ENCODE measurements around the gene EFNA3. TPM values are rescaled to one million over a fixed set of nuclear protein-coding genes. Genes with fewer than 3 reads are reported as not detected.

Gene EFNA3
- total RNA-seq, 1 donor from 2014 or later, result 2.9 TPM

DNA sequence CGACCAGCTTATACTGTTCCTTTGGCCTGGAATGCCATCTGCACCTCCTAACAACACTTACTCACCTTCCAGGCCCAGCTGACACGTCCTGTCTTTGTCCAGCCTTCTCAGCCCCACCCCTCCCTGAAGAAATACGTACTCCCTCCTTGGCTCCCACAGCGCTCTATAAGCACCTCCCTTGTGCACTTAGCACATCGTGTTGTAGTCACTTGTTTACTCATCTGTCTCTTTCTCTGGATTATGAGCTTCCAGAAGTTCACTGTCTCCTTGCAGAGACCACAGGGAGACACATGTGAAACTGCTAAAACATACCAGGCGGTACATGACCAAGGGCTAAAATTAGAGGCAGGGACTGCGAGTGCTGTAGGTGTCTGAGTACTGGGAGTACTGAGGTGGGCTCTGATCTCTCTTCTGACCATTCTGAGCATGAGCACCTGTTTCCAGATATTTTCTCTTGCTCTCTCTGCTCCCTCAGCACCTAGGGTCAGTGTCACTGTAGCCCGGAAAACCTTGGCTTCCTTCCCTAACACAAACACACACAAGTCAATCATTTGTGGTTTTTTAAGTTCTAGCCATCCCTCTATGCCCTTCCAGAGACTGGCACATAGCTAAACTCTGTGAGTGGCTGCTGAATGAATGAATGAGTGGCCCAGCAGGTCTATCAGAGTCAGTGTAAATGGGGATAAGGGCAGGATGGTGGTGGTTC is 39.9 kb upstream of the EFNA3 start:
- Mint-ChIP-seq H3K4me3 (ENCODE audit: unreplicated experiment) (no peak overlapping the region), H3K9me3 (ENCODE audit: unreplicated experiment) (peaks cover 2% of the 10 kb centered on the region), H3K4me1 (ENCODE audit: low read depth, unreplicated experiment) (peaks cover 13% of the 10 kb centered on the region), H3K27me3 (ENCODE audit: low read depth, unreplicated experiment) (peaks cover 23% of the 10 kb centered on the region), H3K27ac (ENCODE audit: unreplicated experiment) (peak overlapping the region; percentile 28), H3K36me3 (ENCODE audit: low read depth, unreplicated experiment) (peaks cover 8% of the 10 kb centered on the region)
- Histone ChIP-seq H3K79me2 (ENCODE audit: insufficient read depth, low read length) (no peaks in the 10 kb centered on the region), H3K4me1 (ENCODE audit: insufficient read depth, low read length) (peaks cover 4% of the 10 kb centered on the region), H3K27ac (ENCODE audit: low read depth, low read length) (no peak overlapping the region), H3K9me3 (ENCODE audit: insufficient read depth, low read depth, low read length) (no peaks in the 10 kb centered on the region), H4K20me1 (ENCODE audit: insufficient read depth, low read length) (no peaks in the 10 kb centered on the region), H3K27me3 (ENCODE audit: insufficient read depth, low read length) (peaks cover 10% of the 10 kb centered on the region), H3K9ac (ENCODE audit: low read length) (no peak overlapping the region), H2AFZ (ENCODE audit: low read depth, low read length) (no peak overlapping the region), H3K4me2 (ENCODE audit: low read length) (no peak overlapping the region), H3K36me3 (ENCODE audit: insufficient read depth, low read length) (no peaks in the 10 kb centered on the region), H3K4me3 (ENCODE audit: insufficient read depth, low read depth, low read length) (no peak overlapping the region)
- FAIRE-seq (no peak), DNase-seq (ENCODE audit: low read depth) (peak; percentile 10)
- no peak for TF ChIP-seq EZH2 (IDR thresholded peaks at IDR 0.05; ENCODE audit: insufficient read depth, low read length)
- TF ChIP-seq, protein P1, sequence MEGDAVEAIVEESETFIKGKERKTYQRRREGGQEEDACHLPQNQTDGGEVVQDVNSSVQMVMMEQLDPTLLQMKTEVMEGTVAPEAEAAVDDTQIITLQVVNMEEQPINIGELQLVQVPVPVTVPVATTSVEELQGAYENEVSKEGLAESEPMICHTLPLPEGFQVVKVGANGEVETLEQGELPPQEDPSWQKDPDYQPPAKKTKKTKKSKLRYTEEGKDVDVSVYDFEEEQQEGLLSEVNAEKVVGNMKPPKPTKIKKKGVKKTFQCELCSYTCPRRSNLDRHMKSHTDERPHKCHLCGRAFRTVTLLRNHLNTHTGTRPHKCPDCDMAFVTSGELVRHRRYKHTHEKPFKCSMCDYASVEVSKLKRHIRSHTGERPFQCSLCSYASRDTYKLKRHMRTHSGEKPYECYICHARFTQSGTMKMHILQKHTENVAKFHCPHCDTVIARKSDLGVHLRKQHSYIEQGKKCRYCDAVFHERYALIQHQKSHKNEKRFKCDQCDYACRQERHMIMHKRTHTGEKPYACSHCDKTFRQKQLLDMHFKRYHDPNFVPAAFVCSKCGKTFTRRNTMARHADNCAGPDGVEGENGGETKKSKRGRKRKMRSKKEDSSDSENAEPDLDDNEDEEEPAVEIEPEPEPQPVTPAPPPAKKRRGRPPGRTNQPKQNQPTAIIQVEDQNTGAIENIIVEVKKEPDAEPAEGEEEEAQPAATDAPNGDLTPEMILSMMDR (IDR thresholded peaks at IDR 0.05; ENCODE audit: insufficient read depth, low read depth, low read length), result no peak

DNA sequence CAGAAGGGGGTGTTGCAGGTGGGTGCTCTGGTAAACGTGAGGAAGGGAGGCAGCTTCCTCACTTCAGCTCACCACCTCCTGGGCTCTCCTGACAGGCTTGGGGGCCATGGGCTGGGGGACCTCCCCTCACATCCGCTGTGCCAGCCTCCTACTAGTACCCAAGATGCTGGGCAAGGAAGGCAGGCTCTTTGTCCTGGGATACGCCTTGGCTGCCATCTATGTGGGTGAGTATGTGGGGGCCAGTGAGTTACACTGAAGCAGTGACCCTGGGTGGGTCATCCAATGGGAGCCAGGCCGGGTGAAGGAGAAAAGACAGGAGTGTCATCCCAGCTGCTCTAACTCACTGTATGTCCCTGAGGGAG is 39.3 kb upstream of the EFNA3 start:
- no peaks in the 10 kb centered on the region for H3K79me2 ChIP-seq (ENCODE audit: insufficient read depth, low read length)
- no peak overlapping the region for H3K4me3 Mint-ChIP-seq (ENCODE audit: unreplicated experiment)
- H3K4me1 Mint-ChIP-seq (ENCODE audit: low read depth, unreplicated experiment), result peaks cover 13% of the 10 kb centered on the region
- H3K4me2 ChIP-seq (ENCODE audit: low read length), result no peak overlapping the region
- no peaks in the 10 kb centered on the region for H4K20me1 ChIP-seq (ENCODE audit: insufficient read depth, low read length)
- TF ChIP-seq, protein P1 (IDR thresholded peaks at IDR 0.05; ENCODE audit: insufficient read depth, low read depth, low read length), result no peak
- TF ChIP-seq EZH2 (IDR thresholded peaks at IDR 0.05; ENCODE audit: insufficient read depth, low read length), result no peak
- H3K36me3 Mint-ChIP-seq (ENCODE audit: low read depth, unreplicated experiment), result peaks cover 4% of the 10 kb centered on the region
- H3K4me3 ChIP-seq (ENCODE audit: insufficient read depth, low read depth, low read length), result no peak overlapping the region
- no peak overlapping the region for H3K9ac ChIP-seq (ENCODE audit: low read length)
- H3K36me3 ChIP-seq (ENCODE audit: insufficient read depth, low read length), result no peaks in the 10 kb centered on the region
- H2AFZ ChIP-seq (ENCODE audit: low read depth, low read length), result no peak overlapping the region
- H3K27me3 ChIP-seq (ENCODE audit: insufficient read depth, low read length), result peaks cover 10% of the 10 kb centered on the region
- H3K4me1 ChIP-seq (ENCODE audit: insufficient read depth, low read length), result peaks cover 4% of the 10 kb centered on the region
- peaks cover 19% of the 10 kb centered on the region for H3K27me3 Mint-ChIP-seq (ENCODE audit: low read depth, unreplicated experiment)
- no peaks in the 10 kb centered on the region for H3K9me3 ChIP-seq (ENCODE audit: insufficient read depth, low read depth, low read length)
- DNase-seq (ENCODE audit: low read depth) (no peak), FAIRE-seq (no peak)
- no peak overlapping the region for H3K27ac ChIP-seq (ENCODE audit: low read depth, low read length)
- no peak overlapping the region for H3K27ac Mint-ChIP-seq (ENCODE audit: unreplicated experiment)
- peaks cover 2% of the 10 kb centered on the region for H3K9me3 Mint-ChIP-seq (ENCODE audit: unreplicated experiment)

GRCh38 chr1:155040358-155041093 is 38.1 kb upstream of the EFNA3 start:
- H3K4me3 Mint-ChIP-seq (ENCODE audit: unreplicated experiment), result no peak overlapping the region
- peaks cover 10% of the 10 kb centered on the region for H3K27me3 ChIP-seq (ENCODE audit: insufficient read depth, low read length)
- FAIRE-seq, result no peak
- no peaks in the 10 kb centered on the region for H3K9me3 ChIP-seq (ENCODE audit: insufficient read depth, low read depth, low read length)
- no peak overlapping the region for H2AFZ ChIP-seq (ENCODE audit: low read depth, low read length)
- peaks cover 3% of the 10 kb centered on the region for H4K20me1 ChIP-seq (ENCODE audit: insufficient read depth, low read length)
- H3K79me2 ChIP-seq (ENCODE audit: insufficient read depth, low read length), result no peaks in the 10 kb centered on the region
- DNase-seq (ENCODE audit: low read depth), result no peak
- no peaks in the 10 kb centered on the region for H3K36me3 ChIP-seq (ENCODE audit: insufficient read depth, low read length)
- peaks cover 2% of the 10 kb centered on the region for H3K9me3 Mint-ChIP-seq (ENCODE audit: unreplicated experiment)
- no peak overlapping the region for H3K9ac ChIP-seq (ENCODE audit: low read length)
- H3K27ac Mint-ChIP-seq (ENCODE audit: unreplicated experiment), result no peak overlapping the region
- H3K27me3 Mint-ChIP-seq (ENCODE audit: low read depth, unreplicated experiment), result peaks cover 16% of the 10 kb centered on the region
- no peak overlapping the region for H3K4me3 ChIP-seq (ENCODE audit: insufficient read depth, low read depth, low read length)
- peaks cover 22% of the 10 kb centered on the region for H3K4me1 Mint-ChIP-seq (ENCODE audit: low read depth, unreplicated experiment)
- H3K4me2 ChIP-seq (ENCODE audit: low read length), result no peak overlapping the region
- H3K27ac ChIP-seq (ENCODE audit: low read depth, low read length), result no peak overlapping the region
- TF ChIP-seq, protein P1 (IDR thresholded peaks at IDR 0.05; ENCODE audit: insufficient read depth, low read depth, low read length), result no peak
- no peak for TF ChIP-seq EZH2 (IDR thresholded peaks at IDR 0.05; ENCODE audit: insufficient read depth, low read length)
- H3K4me1 ChIP-seq (ENCODE audit: insufficient read depth, low read length), result peaks cover 16% of the 10 kb centered on the region
- no peaks in the 10 kb centered on the region for H3K36me3 Mint-ChIP-seq (ENCODE audit: low read depth, unreplicated experiment)
